Osteocyte (in vitro differentiated cells): Measurements from ENCODE around the gene ARPC1B. TPM values are rescaled to one million over a fixed set of nuclear protein-coding genes. Genes with fewer than 3 reads are reported as not detected.

Experiments used
- DNase-seq: peaks from one replicate; pipeline ENCODE4 v3.0.0; 2021; ENCODE audit warnings: mixed read lengths; ENCODE audit not compliant: unreplicated experiment; ENCODE audit errors: extremely low spot score
- H3K27ac Mint-ChIP-seq: one replicate; pipeline ENCODE4 v1.8.0; 2021; ENCODE audit warnings: mild to moderate bottlenecking, mixed read lengths; ENCODE audit not compliant: unreplicated experiment
- H3K27me3 Mint-ChIP-seq: one replicate; pipeline ENCODE4 v1.8.0; 2021; ENCODE audit warnings: mixed read lengths; ENCODE audit not compliant: unreplicated experiment
- H3K36me3 Mint-ChIP-seq: one replicate; pipeline ENCODE4 v1.8.0; 2021; ENCODE audit warnings: mixed read lengths; ENCODE audit not compliant: unreplicated experiment
- H3K4me1 Mint-ChIP-seq: one replicate; pipeline ENCODE4 v1.8.0; 2021; ENCODE audit warnings: mixed read lengths; ENCODE audit not compliant: unreplicated experiment
- H3K4me3 Mint-ChIP-seq: one replicate; pipeline ENCODE4 v1.8.0; 2021; ENCODE audit warnings: mild to moderate bottlenecking, moderate library complexity, mixed read lengths; ENCODE audit not compliant: unreplicated experiment
- H3K9me3 Mint-ChIP-seq: one replicate; pipeline ENCODE4 v1.8.0; 2021; ENCODE audit warnings: mixed read lengths; ENCODE audit not compliant: unreplicated experiment
- CTCF ChIP-seq: fragments of 200-600 bp; sonication (generic); IDR thresholded peaks from 2 replicates; pipeline ENCODE4 v1.5.0; 2021; ENCODE audit warnings: antibody characterized with exemption, mild to moderate bottlenecking, moderate library complexity
- total RNA-seq: library from RNA; stranded (reverse); gene quantifications from 2 replicates; pipeline ENCODE4 v1.2.1, GENCODE V29; 2021

Gene ARPC1B
- total RNA-seq, 1 donor from 2014 or later: 76.1 TPM

GRCh38 chr7:99419323-99420021 lies 44.9 kb downstream of the ARPC1B start:
- Mint-ChIP-seq H3K27ac (no peak overlapping the region), H3K36me3 (peaks cover 43% of the 10 kb centered on the region), H3K4me3 (no peak overlapping the region), H3K27me3 (no peaks in the 10 kb centered on the region), H3K9me3 (no peaks in the 10 kb centered on the region), H3K4me1 (no peaks in the 10 kb centered on the region)
- TF ChIP-seq CTCF: no peak
- DNase-seq: no peak

- H3K36me3 Mint-ChIP-seq: peaks cover 39% of the 10 kb centered on the region
- no peaks in the 10 kb centered on the region for H3K9me3 Mint-ChIP-seq
- TF ChIP-seq CTCF: no peak
Measured at GRCh38 chr7:99420213-99420612, 45.7 kb downstream of the ARPC1B start.

GRCh38 chr7:99420986-99421385 lies 46.5 kb downstream of the ARPC1B start:
- Mint-ChIP-seq H3K9me3 (no peaks in the 10 kb centered on the region), H3K4me1 (no peaks in the 10 kb centered on the region), H3K27ac (no peak overlapping the region), H3K36me3 (peaks cover 38% of the 10 kb centered on the region), H3K4me3 (no peak overlapping the region), H3K27me3 (no peaks in the 10 kb centered on the region)
- no peak for DNase-seq
- no peak for TF ChIP-seq CTCF

More at GRCh38 chr7:99420213-99420612, 45.7 kb downstream of the ARPC1B start:
- Mint-ChIP-seq H3K4me1 (no peaks in the 10 kb centered on the region), H3K27ac (no peak overlapping the region), H3K27me3 (no peaks in the 10 kb centered on the region), H3K4me3 (no peak overlapping the region)
- no peak for DNase-seq

- H3K27ac Mint-ChIP-seq: no peak overlapping the region
- no peaks in the 10 kb centered on the region for H3K4me1 Mint-ChIP-seq
- H3K27me3 Mint-ChIP-seq: no peaks in the 10 kb centered on the region
- DNase-seq: no peak
- no peak for TF ChIP-seq CTCF
- H3K9me3 Mint-ChIP-seq: no peaks in the 10 kb centered on the region
- H3K4me3 Mint-ChIP-seq: no peak overlapping the region
- peaks cover 29% of the 10 kb centered on the region for H3K36me3 Mint-ChIP-seq
Measured at GRCh38 chr7:99422186-99422585, 47.7 kb downstream of the ARPC1B start.

- DNase-seq: no peak
- no peak for TF ChIP-seq CTCF
- no peaks in the 10 kb centered on the region for H3K9me3 Mint-ChIP-seq
- H3K4me3 Mint-ChIP-seq: no peak overlapping the region
- H3K36me3 Mint-ChIP-seq: peaks cover 25% of the 10 kb centered on the region
- no peaks in the 10 kb centered on the region for H3K27me3 Mint-ChIP-seq
- H3K4me1 Mint-ChIP-seq: no peaks in the 10 kb centered on the region
- H3K27ac Mint-ChIP-seq: no peak overlapping the region
Measured at GRCh38 chr7:99422625-99423024, 48.1 kb downstream of the ARPC1B start.
